ENCODE measurements around the gene CMC2.

DNA sequence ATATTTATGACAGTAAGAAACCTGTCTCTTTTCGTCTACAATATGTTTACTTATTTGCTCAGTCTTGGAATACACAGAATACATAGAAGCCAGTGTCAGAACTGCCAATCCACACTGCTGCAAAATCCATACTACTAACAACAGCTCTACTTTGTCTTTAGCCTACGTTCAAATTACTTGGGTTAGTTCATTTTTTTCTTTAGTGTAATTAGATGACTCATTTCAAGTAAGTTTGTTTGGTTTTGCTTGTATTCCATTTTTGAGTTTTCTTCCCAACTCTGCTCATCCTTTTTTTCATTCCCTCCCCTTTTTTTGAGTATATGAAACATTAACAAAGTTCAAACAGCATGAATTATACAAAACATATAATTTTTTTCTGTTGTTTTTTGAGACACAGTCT lies 16.9 kb downstream of the CMC2 start:
- TF ChIP-seq, protein P1, sequence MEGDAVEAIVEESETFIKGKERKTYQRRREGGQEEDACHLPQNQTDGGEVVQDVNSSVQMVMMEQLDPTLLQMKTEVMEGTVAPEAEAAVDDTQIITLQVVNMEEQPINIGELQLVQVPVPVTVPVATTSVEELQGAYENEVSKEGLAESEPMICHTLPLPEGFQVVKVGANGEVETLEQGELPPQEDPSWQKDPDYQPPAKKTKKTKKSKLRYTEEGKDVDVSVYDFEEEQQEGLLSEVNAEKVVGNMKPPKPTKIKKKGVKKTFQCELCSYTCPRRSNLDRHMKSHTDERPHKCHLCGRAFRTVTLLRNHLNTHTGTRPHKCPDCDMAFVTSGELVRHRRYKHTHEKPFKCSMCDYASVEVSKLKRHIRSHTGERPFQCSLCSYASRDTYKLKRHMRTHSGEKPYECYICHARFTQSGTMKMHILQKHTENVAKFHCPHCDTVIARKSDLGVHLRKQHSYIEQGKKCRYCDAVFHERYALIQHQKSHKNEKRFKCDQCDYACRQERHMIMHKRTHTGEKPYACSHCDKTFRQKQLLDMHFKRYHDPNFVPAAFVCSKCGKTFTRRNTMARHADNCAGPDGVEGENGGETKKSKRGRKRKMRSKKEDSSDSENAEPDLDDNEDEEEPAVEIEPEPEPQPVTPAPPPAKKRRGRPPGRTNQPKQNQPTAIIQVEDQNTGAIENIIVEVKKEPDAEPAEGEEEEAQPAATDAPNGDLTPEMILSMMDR (IDR thresholded peaks at IDR 0.05 in 8 of 11, conservative IDR thresholded peaks at IDR 0.05 in 3 of 11) = no peak
- TF ChIP-seq POLR2AphosphoS5 (IDR thresholded peaks at IDR 0.05) = no peak

All from spleen (tissue), 7 donors.